ENCODE results near the gene NKG7. TPM values are rescaled to one million over a fixed set of nuclear protein-coding genes. Genes with fewer than 3 reads are reported as not detected.

The NKG7 gene
- total and polyA plus RNA-seq, 2 of the 13 experiments (the other 11 are each of a cell fraction or from before 2014, with no cell fraction given): 0.40 TPM; not detected in 1

- TF ChIP-seq ARID3A (IDR thresholded peaks at IDR 0.05; ENCODE audit: low read depth, low read length) (no peak), DPF2 (CRISPR knock-in tag; IDR thresholded peaks at IDR 0.05; ENCODE audit: borderline replicate concordance, low read depth) (no peak), NFE2 (CRISPR knock-in tag; IDR thresholded peaks at IDR 0.05) (peak; percentile 51; the same call in 1 of the 2 replicates), ZNF281 (CRISPR knock-in tag; IDR thresholded peaks at IDR 0.05; ENCODE audit: borderline replicate concordance) (peak; percentile 76; the same call in 1 of the 2 replicates), ZNF432 (CRISPR knock-in tag; IDR thresholded peaks at IDR 0.05; ENCODE audit: borderline replicate concordance) (peak; percentile 63; the same call in 1 of the 2 replicates), CREB1 (IDR thresholded peaks at IDR 0.05) (no peak), CREB1 (CRISPR knock-in tag; IDR thresholded peaks at IDR 0.05) (no peak), RXRB (CRISPR knock-in tag; IDR thresholded peaks at IDR 0.05; ENCODE audit: borderline replicate concordance) (peak; percentile 87), ZIK1 (CRISPR knock-in tag; IDR thresholded peaks at IDR 0.05; ENCODE audit: borderline replicate concordance, low read depth) (peak; percentile 96), RFXANK (CRISPR knock-in tag; IDR thresholded peaks at IDR 0.05) (peak; percentile 92; the same call in 1 of the 2 replicates), ZFP62 (CRISPR knock-in tag; IDR thresholded peaks at IDR 0.05) (no peak), NFIC (IDR thresholded peaks at IDR 0.05; ENCODE audit: low read length) (no peak), TMF1 (CRISPR knock-in tag; IDR thresholded peaks at IDR 0.05; ENCODE audit: low read depth) (peak; percentile 99), ZNF329 (CRISPR knock-in tag; IDR thresholded peaks at IDR 0.05; ENCODE audit: low read depth) (peak; percentile 90), HMGXB4 (CRISPR knock-in tag; IDR thresholded peaks at IDR 0.05; ENCODE audit: borderline replicate concordance in 1 of 2, low read depth in 1 of 2) (peak; percentile 70 to 92), FOXJ3 (CRISPR knock-in tag; IDR thresholded peaks at IDR 0.05; ENCODE audit: borderline replicate concordance) (no peak), ZFYVE20 (CRISPR knock-in tag; IDR thresholded peaks at IDR 0.05; ENCODE audit: borderline replicate concordance, low read depth) (peak; percentile 96), SSRP1 (CRISPR knock-in tag; IDR thresholded peaks at IDR 0.05) (0 out of 2 replicates have a peak, but pooled peaks have one; percentile 65), ZNF615 (CRISPR knock-in tag; IDR thresholded peaks at IDR 0.05; ENCODE audit: borderline replicate concordance) (peak; percentile 95; the same call in 1 of the 2 replicates), ZBTB14 (CRISPR knock-in tag; IDR thresholded peaks at IDR 0.05) (peak; percentile 50; the same call in 1 of the 2 replicates), MATR3 (CRISPR knock-in tag; IDR thresholded peaks at IDR 0.05) (no peak), KMT2A (CRISPR knock-in tag; IDR thresholded peaks at IDR 0.05) (peak; percentile 77), KLF6 (CRISPR knock-in tag; IDR thresholded peaks at IDR 0.05) (peak; percentile 100), ATF7-NPFF (CRISPR knock-in tag; IDR thresholded peaks at IDR 0.05; ENCODE audit: low read depth) (peak; percentile 97), FOSL1 (CRISPR knock-in tag; IDR thresholded peaks at IDR 0.05; ENCODE audit: borderline replicate concordance) (peak; percentile 57; the same call in 1 of the 2 replicates)
Observed at GRCh38 chr19:51422053-51422448, 49.6 kb upstream of the NKG7 start (continued).

Data from HepG2 (cell line).